ENCODE data around the gene CT45A3. TPM values are rescaled to one million over a fixed set of nuclear protein-coding genes. Genes with fewer than 3 reads are reported as not detected.

CT45A3 gene, protein sequence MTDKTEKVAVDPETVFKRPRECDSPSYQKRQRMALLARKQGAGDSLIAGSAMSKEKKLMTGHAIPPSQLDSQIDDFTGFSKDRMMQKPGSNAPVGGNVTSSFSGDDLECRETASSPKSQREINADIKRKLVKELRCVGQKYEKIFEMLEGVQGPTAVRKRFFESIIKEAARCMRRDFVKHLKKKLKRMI
- total RNA-seq (2022; extraction: Qiagen RNA extraction) = 0.12 TPM in 1 of 5 replicates, not detected in the others

DNA sequence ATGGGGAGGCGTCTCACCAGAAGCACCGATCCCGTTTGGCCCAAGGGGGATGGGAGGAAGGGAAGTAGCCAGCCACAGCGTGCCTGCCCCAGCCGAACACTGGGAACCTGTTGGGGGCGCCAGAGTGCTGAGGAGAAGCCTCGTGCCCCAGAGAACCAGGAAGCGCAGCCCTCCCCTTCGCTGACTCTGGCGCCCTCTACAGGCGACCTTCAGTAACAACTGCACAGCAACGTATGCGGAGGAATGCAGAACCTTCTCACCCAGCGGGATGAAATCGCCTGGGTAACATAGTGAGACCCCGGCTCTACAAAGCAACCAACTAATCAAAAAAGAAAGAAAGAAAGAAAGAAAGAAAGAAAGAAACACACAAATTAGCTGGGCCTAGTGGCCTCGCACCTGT, at the start of gene CT45A3:
Gene CT45A3 (minus strand): TSS at position 101 of the 400 bp plus-strand sequence. CDS start 3,747 bp downstream, outside the sequence.

DNA sequence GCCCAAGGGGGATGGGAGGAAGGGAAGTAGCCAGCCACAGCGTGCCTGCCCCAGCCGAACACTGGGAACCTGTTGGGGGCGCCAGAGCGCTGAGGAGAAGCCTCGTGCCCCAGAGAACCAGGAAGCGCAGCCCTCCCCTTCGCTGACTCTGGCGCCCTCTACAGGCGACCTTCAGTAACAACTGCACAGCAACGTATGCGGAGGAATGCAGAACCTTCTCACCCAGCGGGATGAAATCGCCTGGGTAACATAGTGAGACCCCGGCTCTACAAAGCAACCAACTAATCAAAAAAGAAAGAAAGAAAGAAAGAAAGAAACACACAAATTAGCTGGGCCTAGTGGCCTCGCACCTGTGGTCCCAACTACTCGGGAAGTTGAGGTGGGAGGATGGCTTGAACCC, 34.7 kb upstream of the CT45A3 start, which contains the start of gene CT45A6:
Gene CT45A6 (minus strand): TSS at position 101 of the 400 bp plus-strand sequence. CDS start 3,794 bp downstream, outside the sequence.

DNA sequence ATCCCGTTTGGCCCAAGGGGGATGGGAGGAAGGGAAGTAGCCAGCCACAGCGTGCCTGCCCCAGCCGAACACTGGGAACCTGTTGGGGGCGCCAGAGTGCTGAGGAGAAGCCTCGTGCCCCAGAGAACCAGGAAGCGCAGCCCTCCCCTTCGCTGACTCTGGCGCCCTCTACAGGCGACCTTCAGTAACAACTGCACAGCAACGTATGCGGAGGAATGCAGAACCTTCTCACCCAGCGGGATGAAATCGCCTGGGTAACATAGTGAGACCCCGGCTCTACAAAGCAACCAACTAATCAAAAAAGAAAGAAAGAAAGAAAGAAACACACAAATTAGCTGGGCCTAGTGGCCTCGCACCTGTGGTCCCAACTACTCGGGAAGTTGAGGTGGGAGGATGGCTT, 17.4 kb upstream of the CT45A3 start, which contains the start of gene CT45A5:
Gene CT45A5 (minus strand): TSS at position 101 of the 400 bp plus-strand sequence. CDS start 3,774 bp downstream, outside the sequence.

DNA sequence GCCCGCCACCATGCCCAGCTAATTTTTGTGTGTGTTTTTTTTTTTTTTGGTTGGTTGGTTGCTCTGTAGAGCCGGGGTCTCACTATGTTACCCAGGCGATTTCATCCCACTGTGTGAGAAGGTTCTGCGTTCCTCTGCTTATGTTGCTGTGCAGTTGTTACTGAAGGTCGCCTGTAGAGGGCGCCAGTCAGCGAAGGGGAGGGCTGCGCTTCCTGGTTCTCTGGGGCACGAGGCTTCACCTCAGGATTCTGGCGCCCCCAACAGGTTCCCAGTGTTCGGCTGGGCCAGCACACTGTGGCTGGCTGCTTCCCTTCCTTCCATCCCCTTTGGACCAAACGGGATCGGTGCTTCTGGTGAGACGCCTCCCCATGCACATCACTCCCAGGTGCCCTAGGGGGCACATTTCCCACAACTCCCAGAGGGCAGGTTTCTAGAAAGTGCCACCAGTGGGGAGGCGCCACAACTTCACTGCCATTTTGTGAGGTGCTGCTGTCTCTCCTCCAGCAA, 54.8 kb downstream of the CT45A3 start, which contains the start of gene CT45A1:
Gene CT45A1 (plus strand): TSS at position 457 of the 507 bp plus-strand sequence. CDS start 5,302 bp downstream, outside the sequence.

Other genes starting within 250 kb of the CT45A3 start
- gene INTS6L, start 247.5 kb downstream of the CT45A3 start, total RNA-seq (2022; extraction: Qiagen RNA extraction) = 0.09 to 0.25 TPM (median 0.12 TPM) in 5 replicates
- gene CT45A1, start 54.6 kb downstream of the CT45A3 start, total RNA-seq (2022; extraction: Qiagen RNA extraction) = not detected in 5 replicates
- 0.09 to 0.22 TPM in 2 of 5 replicates, not detected in the others for gene CT45A5, start 17.3 kb upstream of the CT45A3 start, total RNA-seq (2022; extraction: Qiagen RNA extraction)
- gene CT45A6, start 34.6 kb upstream of the CT45A3 start, total RNA-seq (2022; extraction: Qiagen RNA extraction) = not detected in 5 replicates
- not detected in 5 replicates for gene CT45A2, start 51.8 kb upstream of the CT45A3 start, total RNA-seq (2022; extraction: Qiagen RNA extraction)
- gene CT45A7, start 69.1 kb upstream of the CT45A3 start, total RNA-seq (2022; extraction: Qiagen RNA extraction) = not detected in 5 replicates
- gene CT45A8, start 86.3 kb upstream of the CT45A3 start, total RNA-seq (2022; extraction: Qiagen RNA extraction) = not detected in 5 replicates
- not detected in 5 replicates for gene CT45A9, start 103.6 kb upstream of the CT45A3 start, total RNA-seq (2022; extraction: Qiagen RNA extraction)
- 0.21 to 0.55 TPM (median 0.44 TPM) in 4 of 5 replicates, not detected in the other for gene CT45A10, start 125.3 kb upstream of the CT45A3 start, total RNA-seq (2022; extraction: Qiagen RNA extraction)
- gene SAGE1, start 125.5 kb upstream of the CT45A3 start, total RNA-seq (2022; extraction: Qiagen RNA extraction) = 0.02 to 0.14 TPM (median 0.05 TPM) in 4 of 5 replicates, not detected in the other
- 16.7 to 23.9 TPM (median 20.4 TPM) in 5 replicates for gene MMGT1, start 205.8 kb upstream of the CT45A3 start, total RNA-seq (2022; extraction: Qiagen RNA extraction)
- gene SLC9A6, start 217.2 kb upstream of the CT45A3 start, total RNA-seq (2022; extraction: Qiagen RNA extraction) = 6.9 to 10.1 TPM (median 8.8 TPM) in 5 replicates

All from A549 treated with dexamethasone at 1 μM for 4 hours (cell line).